Measurements from ENCODE around the gene SSBP3.

GRCh38 chr1:54260810-54261209 lies 145.4 kb downstream of the SSBP3 start:
- no peak for TF ChIP-seq CTCF (IDR thresholded peaks at IDR 0.05)
- no peak for TF ChIP-seq EP300 (IDR thresholded peaks at IDR 0.05)

Measured in tibial nerve (tissue), 4 donors.